OCI-LY3 (cell line): ENCODE results near the gene GNGT1.

Source experiments
- EZH2phosphoT487 ChIP-seq: fragments of 200-600 bp; shearing (Covaris generic); IDR thresholded peaks from 2 replicates; pipeline ENCODE4 v1.6.1; 2018; ENCODE audit warnings: antibody characterized with exemption, mixed run types, low read depth
- TF ChIP-seq, protein P1 (sequence below): fragments of 200-600, 300-600 bp; sonication (generic); IDR thresholded peaks from 2 replicates; pipeline ENCODE4 v1.5.1; 2014; ENCODE audit warnings: antibody characterized with exemption, low read length, low read depth

DNA sequence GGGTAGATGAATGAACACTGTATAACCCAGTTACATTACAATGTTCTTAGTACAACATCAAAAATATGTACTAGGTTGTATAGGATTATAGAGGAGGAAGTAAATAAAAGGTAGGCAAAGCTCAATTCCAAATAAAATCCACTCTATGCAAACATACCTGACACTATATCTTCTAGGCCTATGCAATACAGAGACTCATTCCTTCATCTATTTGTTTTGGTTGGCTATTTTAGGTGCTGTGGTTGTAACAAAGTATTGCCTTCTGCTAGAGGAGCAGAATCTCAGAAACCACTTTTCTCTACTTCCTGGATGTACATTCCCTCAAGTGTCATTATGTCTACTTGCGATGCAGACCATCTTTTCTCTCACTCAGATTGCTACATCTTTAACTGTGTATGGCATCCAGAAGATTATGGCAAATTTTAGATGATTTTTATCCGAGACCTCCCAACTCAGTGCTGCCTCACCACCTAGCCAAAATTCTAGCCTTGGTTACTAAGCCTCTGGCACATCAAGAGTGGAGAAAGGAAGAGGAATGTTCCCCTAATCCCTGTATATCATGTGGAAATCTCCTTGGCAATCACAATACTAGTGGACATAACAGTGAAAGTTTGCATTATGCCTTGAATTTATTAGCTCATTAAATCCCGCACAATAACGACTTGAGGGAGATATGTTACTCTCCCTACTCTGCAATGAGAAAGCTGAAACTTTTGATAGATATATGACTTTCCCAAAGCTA, 10.3 kb upstream of the GNGT1 start:
- TF ChIP-seq EZH2phosphoT487 = no peak
- TF ChIP-seq, protein P1, sequence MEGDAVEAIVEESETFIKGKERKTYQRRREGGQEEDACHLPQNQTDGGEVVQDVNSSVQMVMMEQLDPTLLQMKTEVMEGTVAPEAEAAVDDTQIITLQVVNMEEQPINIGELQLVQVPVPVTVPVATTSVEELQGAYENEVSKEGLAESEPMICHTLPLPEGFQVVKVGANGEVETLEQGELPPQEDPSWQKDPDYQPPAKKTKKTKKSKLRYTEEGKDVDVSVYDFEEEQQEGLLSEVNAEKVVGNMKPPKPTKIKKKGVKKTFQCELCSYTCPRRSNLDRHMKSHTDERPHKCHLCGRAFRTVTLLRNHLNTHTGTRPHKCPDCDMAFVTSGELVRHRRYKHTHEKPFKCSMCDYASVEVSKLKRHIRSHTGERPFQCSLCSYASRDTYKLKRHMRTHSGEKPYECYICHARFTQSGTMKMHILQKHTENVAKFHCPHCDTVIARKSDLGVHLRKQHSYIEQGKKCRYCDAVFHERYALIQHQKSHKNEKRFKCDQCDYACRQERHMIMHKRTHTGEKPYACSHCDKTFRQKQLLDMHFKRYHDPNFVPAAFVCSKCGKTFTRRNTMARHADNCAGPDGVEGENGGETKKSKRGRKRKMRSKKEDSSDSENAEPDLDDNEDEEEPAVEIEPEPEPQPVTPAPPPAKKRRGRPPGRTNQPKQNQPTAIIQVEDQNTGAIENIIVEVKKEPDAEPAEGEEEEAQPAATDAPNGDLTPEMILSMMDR = no peak
